Activated naive CD4-positive, alpha-beta T cell treated with anti-CD3 and anti-CD28 coated beads, Interleukin-2, amount 10 ng/mL, durations not matched to agents 7 days and 5 days (primary cell): ENCODE results near the gene EXOC4.

Source experiments
- CTCF ChIA-PET: fragments of 350-600 bp; sonication (Branson Sonifier 250); formaldehyde crosslinking; loops from one replicate; lab custom pipeline; 2021; ENCODE audit warnings: antibody characterized with exemption; lab: Charles Lee
- DNase-seq: peaks from one replicate; pipeline ENCODE4 v3.0.0-alpha.2; 2020
- H3K27ac Mint-ChIP-seq: one replicate; pipeline ENCODE4 v1.8.0; 2021; ENCODE audit warnings: mild to moderate bottlenecking, moderate library complexity, mixed read lengths
- H3K27me3 Mint-ChIP-seq: one replicate; pipeline ENCODE4 v1.8.0; 2021; ENCODE audit warnings: mild to moderate bottlenecking, mixed read lengths
- H3K36me3 Mint-ChIP-seq: one replicate; pipeline ENCODE4 v1.8.0; 2021; ENCODE audit warnings: mixed read lengths
- H3K4me1 Mint-ChIP-seq: one replicate; pipeline ENCODE4 v1.8.0; 2021; ENCODE audit warnings: mixed read lengths
- H3K4me3 Mint-ChIP-seq: one replicate; pipeline ENCODE4 v1.8.0; 2021; ENCODE audit warnings: mild to moderate bottlenecking, moderate library complexity, mixed read lengths
- H3K9me3 Mint-ChIP-seq: one replicate; pipeline ENCODE4 v1.8.0; 2021; ENCODE audit warnings: mixed read lengths

EXOC4 gene

DNA sequence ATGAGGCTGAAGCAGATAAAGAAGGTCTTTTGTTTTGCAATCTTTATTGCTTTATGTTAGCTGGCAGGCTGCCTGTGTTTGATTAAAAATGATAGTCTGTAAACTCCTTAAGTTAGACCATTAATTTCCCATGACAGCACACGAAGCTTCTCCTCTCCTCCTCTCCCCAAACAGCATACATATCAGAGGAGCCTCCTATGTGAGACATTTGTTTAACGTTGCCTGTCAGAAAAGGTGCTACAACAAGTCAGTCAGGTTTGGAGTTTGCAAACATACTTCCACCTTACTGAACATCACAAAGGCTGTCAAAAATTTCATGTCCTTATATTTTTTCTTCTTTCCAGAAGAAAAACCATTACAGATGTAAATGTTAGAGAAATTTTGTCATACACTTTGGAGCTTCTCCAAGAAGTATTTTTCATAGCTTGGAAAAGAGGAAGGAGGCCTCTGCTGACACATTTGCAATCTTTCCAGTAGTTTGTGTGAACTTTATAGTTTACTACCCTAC lies 393.1 kb downstream of the EXOC4 start:
- DNase-seq: no peak
- CTCF ChIA-PET: no interaction called here
- Mint-ChIP-seq H3K4me1 (no peaks in the 10 kb centered on the region), H3K36me3 (no peaks in the 10 kb centered on the region), H3K27me3 (no peaks in the 10 kb centered on the region), H3K9me3 (no peaks in the 10 kb centered on the region), H3K27ac (no peak overlapping the region), H3K4me3 (no peak overlapping the region)

DNA sequence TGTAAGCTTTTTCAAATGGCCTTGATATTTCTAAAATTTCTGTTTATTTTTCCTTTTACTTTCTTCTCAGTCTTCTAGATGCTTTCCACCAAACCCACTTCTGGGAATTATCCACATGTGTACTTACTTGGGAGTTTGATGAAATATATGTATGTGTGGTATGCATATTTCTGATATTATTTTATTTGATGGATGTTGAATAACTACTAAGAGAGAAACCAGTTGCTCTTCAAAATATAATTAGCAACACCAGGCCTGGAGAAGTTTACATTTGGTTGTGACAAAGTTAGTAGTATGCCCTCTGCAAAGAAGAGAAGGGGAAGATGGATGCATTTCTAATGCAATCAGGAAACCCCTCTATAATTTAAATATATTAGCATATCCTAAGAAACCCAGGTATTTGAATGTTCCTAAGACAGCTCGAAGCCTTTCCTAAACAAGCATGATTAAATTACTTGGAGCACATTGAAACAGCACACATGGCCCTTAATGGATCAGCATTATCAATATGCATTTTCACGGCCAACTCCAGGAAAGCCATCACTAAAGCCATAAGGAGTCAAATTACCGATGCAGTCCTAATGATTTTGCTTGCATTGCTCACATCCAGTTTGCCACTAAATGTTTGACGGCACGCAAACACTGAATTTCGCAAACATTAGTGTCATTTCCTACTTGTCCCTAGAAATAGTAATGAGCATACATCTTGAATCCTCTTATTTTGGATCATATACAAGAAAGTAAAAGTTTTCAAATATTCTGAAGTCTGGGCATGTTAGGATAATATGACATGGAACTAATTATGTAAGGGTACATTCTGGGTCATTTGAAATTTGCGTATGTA lies 393.8 kb downstream of the EXOC4 start:
- CTCF ChIA-PET: no interaction called here
- no peak overlapping the region for H3K4me3 Mint-ChIP-seq
- DNase-seq: no peak
- H3K27ac Mint-ChIP-seq: no peak overlapping the region
- H3K4me1 Mint-ChIP-seq: no peaks in the 10 kb centered on the region
- H3K27me3 Mint-ChIP-seq: no peaks in the 10 kb centered on the region
- H3K9me3 Mint-ChIP-seq: no peaks in the 10 kb centered on the region
- no peaks in the 10 kb centered on the region for H3K36me3 Mint-ChIP-seq

DNA sequence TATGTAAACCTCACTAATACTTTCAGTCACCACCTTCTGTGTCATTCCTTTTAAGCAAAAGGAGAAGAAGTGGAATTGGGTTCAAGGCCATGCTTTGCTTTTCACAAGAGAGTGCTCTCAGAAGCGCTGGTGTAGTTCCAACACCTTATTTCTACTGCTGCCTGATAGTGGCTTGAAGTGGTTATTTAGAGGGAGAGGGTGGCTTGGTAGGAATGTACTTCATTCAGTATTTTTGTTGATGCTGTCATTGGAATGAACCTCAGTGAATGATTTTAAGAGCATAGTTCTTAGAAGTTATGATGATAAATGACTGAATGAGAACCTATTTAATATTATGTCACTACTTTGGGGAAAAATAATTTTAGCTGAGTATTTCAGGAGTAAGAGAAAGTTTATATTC lies 396.7 kb downstream of the EXOC4 start:
- Mint-ChIP-seq H3K4me1 (no peaks in the 10 kb centered on the region), H3K27ac (no peak overlapping the region), H3K9me3 (no peaks in the 10 kb centered on the region), H3K4me3 (no peak overlapping the region), H3K36me3 (no peaks in the 10 kb centered on the region), H3K27me3 (no peaks in the 10 kb centered on the region)
- CTCF ChIA-PET: no interaction called here
- DNase-seq: no peak

DNA sequence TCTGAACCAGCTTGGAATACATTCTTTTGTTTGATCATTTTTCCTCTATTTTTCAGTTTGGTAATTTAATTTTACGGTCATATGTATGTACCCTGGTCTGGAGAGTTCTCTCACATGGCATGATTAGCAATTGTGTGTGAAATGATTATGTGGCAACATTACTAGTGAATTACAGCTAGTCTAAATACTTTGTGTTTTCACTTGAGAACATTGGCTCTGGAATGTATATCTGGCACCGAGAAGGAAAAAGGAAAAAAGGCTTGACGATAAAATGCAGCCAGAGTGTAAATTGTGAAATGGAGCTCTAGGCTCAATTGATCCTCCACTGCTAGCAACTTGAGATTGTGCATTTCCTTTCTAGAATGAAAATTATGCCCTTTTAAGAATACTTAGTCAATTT lies 397.2 kb downstream of the EXOC4 start:
- no peak overlapping the region for H3K27ac Mint-ChIP-seq
- H3K4me1 Mint-ChIP-seq: no peaks in the 10 kb centered on the region
- H3K27me3 Mint-ChIP-seq: no peaks in the 10 kb centered on the region
- CTCF ChIA-PET: no interaction called here
- DNase-seq: no peak
- no peaks in the 10 kb centered on the region for H3K36me3 Mint-ChIP-seq
- no peak overlapping the region for H3K4me3 Mint-ChIP-seq
- H3K9me3 Mint-ChIP-seq: no peaks in the 10 kb centered on the region

DNA sequence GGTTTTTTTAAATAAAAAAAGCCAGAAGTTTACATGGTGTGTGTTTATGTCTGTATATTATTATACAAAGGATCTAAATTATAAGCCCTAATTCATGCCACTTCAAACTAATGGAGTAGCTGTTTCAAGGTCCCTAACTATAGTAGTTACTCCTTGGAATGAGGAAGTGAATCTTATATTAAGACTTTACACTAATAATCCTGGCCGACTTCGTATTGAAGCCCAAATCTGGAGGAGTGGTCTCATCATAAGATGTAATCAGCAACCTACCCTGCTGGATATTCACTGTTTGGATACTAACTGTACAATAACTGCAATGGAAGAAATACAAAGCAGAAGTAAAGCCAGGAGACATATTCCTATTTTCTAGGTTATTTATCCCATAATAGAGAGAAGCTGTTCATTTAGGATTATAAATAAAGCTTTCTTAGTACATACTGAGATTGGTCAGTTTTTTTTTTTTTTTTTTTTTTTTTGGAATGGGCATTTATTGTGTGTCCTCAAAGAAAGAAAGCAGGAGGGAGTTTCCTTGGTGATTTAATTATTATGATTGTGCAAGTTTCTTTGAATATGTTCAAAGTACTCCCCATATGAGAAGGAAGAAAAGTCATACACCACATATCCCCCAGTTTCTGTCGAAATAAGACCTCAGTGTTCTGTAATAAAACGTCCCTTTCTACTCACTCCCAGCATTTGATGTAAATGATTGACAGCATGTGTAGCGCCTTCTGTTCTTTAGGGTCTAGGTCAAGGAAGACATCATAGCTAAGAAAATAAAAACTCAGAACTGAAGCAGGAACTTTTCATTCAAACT lies 397.8 kb downstream of the EXOC4 start:
- Mint-ChIP-seq H3K4me1 (no peaks in the 10 kb centered on the region), H3K4me3 (no peak overlapping the region), H3K27me3 (no peaks in the 10 kb centered on the region), H3K36me3 (no peaks in the 10 kb centered on the region), H3K27ac (no peak overlapping the region), H3K9me3 (no peaks in the 10 kb centered on the region)
- CTCF ChIA-PET: no interaction called here
- DNase-seq: no peak

DNA sequence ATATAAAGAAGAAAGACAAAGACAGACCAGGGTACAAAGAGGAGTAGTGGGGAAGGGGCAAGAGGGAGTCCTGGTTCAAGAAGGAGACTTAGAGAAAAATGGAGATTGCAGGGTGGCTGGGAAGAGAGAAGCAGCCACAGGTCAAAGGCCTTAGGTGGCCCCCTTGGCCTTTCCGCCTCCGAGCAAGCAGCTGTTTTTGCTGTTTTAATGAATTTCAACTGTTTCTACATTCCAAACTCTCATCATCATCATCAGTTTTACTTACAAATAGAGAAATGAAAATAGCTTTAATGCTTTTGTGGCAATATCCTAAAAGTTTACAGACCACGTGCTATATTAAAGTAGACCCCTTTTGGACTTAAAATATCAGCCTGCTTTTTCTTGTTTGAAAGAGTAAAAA lies 399.7 kb downstream of the EXOC4 start:
- CTCF ChIA-PET: no interaction called here
- H3K27ac Mint-ChIP-seq: no peak overlapping the region
- no peaks in the 10 kb centered on the region for H3K4me1 Mint-ChIP-seq
- no peaks in the 10 kb centered on the region for H3K9me3 Mint-ChIP-seq
- H3K4me3 Mint-ChIP-seq: no peak overlapping the region
- H3K36me3 Mint-ChIP-seq: no peaks in the 10 kb centered on the region
- DNase-seq: no peak
- H3K27me3 Mint-ChIP-seq: no peaks in the 10 kb centered on the region

DNA sequence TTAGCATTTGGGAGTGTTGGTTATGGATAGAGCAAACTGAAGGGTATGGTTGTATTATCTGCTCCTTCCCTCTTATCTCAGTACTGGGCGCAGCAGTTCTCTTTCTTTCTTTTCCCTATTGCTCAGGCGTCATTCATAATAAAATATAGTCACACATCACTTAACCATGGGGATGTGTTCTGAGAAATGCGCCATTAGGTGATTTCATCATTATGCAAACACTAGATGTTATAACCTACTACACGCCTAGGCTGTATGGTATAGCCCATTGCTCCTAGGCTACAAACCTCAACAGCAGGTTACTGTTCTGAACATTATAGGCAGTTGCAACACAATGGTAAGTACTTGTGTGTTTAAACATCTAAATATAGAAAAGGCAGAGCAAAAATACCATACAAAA lies 401.7 kb downstream of the EXOC4 start:
- DNase-seq: no peak
- H3K27ac Mint-ChIP-seq: no peak overlapping the region
- H3K4me3 Mint-ChIP-seq: no peak overlapping the region
- no peaks in the 10 kb centered on the region for H3K27me3 Mint-ChIP-seq
- H3K36me3 Mint-ChIP-seq: no peaks in the 10 kb centered on the region
- no peaks in the 10 kb centered on the region for H3K4me1 Mint-ChIP-seq
- CTCF ChIA-PET: no interaction called here
- H3K9me3 Mint-ChIP-seq: no peaks in the 10 kb centered on the region

DNA sequence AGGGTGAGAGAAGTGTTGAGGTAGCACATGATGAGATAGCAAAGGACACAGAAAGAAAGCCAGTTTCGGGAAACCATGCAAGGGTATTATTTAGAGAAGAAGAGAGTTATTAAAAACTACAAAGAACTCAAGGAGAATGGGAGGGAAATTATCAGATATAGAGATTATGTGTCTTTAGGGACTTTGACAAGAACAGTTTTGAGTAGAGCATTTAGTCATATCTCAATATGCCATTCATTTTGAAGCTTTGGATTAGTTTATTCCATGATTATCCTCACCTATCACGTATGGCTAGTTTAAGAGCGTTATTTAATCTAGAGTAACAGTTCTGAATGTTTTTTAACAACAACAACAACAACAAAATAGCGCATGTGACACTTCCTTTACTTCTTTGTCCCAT lies 409.4 kb downstream of the EXOC4 start:
- CTCF ChIA-PET: no interaction called here

DNA sequence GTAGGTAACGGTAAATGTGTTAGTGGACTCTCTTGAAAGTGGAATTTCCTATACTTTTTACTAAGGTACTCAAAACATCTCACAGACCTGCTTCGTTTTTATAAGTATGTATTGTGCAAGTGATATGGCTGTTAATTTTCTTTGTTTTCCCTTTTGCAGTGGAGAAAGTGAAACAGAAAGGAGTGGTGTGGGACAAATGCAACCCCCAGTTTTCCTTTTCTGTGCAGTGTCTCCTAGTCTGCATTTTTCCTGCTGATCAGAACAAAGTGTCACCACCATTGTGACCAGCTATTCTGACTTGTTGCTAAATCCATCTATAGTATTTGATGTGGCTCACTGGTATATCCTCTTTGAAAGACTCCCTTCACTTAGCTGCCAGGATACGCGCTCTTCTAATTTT lies 410.0 kb downstream of the EXOC4 start:
- no peak for DNase-seq
- Mint-ChIP-seq H3K36me3 (peaks cover 3% of the 10 kb centered on the region), H3K9me3 (no peaks in the 10 kb centered on the region), H3K27ac (no peak overlapping the region), H3K4me3 (no peak overlapping the region), H3K4me1 (peaks cover 10% of the 10 kb centered on the region), H3K27me3 (no peaks in the 10 kb centered on the region)
- CTCF ChIA-PET: no interaction called here

More for the DNA sequence above, 409.4 kb downstream of the EXOC4 start:
- Mint-ChIP-seq H3K27me3 (no peaks in the 10 kb centered on the region), H3K27ac (no peak overlapping the region), H3K4me3 (no peak overlapping the region), H3K36me3 (peaks cover 3% of the 10 kb centered on the region), H3K9me3 (no peaks in the 10 kb centered on the region), H3K4me1 (peaks cover 10% of the 10 kb centered on the region)
- DNase-seq: no peak

DNA sequence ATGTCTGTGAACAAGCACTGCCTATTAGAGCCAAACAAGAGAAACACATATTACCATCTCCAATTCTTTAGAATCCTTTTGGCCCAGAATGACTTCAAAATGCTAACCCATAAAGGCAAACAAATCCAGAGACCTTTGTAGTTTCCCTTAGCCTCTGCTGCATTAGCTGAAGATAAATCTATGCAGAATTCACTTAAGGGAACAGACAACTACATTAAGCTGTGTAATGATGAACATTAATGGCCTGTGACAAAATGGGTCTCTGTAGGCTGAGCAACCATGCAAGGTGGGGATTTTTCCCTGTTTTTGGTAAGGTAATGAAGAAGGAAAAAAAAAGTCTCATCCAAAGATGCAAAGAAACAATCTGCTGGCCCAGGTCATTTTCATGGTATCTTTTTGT lies 411.6 kb downstream of the EXOC4 start:
- no peak for DNase-seq
- CTCF ChIA-PET: no interaction called here
- Mint-ChIP-seq H3K27ac (no peak overlapping the region), H3K9me3 (no peaks in the 10 kb centered on the region), H3K27me3 (no peaks in the 10 kb centered on the region), H3K4me3 (no peak overlapping the region), H3K4me1 (peaks cover 10% of the 10 kb centered on the region), H3K36me3 (peaks cover 3% of the 10 kb centered on the region)

DNA sequence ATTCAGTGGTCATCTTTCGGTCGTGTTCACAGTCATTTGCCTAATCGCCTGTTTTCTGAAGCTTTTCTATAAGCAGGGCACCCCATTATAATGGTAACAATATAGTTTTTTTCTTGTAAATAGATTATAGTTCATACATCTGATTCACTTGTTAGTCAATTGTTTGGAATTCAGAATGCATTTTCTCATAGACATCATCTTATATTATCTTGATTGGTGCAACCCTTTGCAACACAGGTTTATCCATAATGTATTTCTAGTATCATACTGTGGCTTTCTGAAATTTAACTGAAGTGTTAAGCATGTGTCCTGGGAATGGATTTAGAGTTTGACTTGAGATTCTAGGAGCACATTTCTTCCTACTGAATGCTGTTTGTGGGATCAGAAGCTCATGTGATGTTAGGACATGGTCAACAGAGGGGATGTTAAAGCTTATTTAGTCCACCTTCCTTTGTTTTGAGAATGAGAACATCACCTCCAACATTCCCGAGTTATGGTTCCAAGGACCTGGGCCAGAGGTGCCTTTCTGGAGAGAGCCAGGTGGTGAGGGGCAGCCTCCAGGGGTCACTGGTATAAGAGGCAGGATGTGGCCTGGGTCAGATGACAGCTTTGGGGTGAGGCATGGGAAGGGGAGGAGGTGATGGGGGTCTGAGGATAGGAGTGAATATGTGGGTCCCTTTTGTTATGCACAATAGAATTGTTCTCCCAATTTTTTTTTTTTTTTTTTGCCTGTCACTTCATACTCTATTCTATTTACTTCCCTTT lies 415.6 kb downstream of the EXOC4 start:
- no peak for DNase-seq
- no peaks in the 10 kb centered on the region for H3K27me3 Mint-ChIP-seq
- H3K9me3 Mint-ChIP-seq: no peaks in the 10 kb centered on the region
- no peaks in the 10 kb centered on the region for H3K4me1 Mint-ChIP-seq
- no peak overlapping the region for H3K4me3 Mint-ChIP-seq
- no peak overlapping the region for H3K27ac Mint-ChIP-seq
- CTCF ChIA-PET: no interaction called here
- no peaks in the 10 kb centered on the region for H3K36me3 Mint-ChIP-seq

DNA sequence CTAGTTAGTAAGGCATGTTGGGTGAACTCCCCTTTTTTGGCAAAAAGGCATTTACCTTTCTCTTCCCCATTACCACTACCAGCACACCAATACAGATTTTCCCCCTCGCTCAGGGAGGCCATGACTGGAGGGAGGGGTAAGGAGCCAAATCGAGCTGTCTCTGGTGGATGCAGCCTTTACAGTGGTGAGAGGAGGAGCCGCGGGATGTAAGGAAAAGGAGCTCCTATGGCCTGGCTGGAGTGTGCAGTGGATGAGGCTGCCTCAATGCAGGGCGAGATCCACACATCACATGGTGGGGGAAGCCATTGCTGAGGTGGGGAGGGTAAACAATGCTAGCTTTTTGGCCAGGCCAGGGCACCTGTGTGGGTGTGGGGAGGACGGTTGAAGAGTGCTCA lies 416.2 kb downstream of the EXOC4 start:
- Mint-ChIP-seq H3K9me3 (no peaks in the 10 kb centered on the region), H3K27me3 (no peaks in the 10 kb centered on the region), H3K27ac (no peak overlapping the region), H3K4me3 (no peak overlapping the region), H3K4me1 (no peaks in the 10 kb centered on the region), H3K36me3 (no peaks in the 10 kb centered on the region)
- DNase-seq: no peak
- CTCF ChIA-PET: no interaction called here

DNA sequence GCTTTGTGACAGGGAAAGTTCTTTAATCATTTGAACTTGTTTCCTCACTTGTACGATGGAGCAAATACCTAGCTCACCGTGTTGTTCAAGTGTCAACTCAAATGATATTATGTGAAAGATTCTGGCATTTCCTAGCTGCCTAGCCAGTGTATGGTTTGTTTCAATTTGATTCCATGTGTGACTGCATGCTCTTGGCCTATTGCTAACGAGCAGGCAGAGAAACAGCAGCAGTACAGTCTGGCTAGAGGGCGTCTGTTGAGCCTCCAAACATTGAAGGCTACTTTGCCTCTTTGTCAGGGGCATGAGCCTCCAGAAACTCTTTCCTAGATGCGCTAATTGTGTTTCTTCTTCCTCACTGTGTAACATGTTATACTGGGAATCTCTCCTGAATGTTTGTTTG lies 417.4 kb downstream of the EXOC4 start:
- DNase-seq: no peak
- Mint-ChIP-seq H3K4me1 (no peaks in the 10 kb centered on the region), H3K9me3 (no peaks in the 10 kb centered on the region), H3K27me3 (no peaks in the 10 kb centered on the region), H3K27ac (no peak overlapping the region), H3K4me3 (no peak overlapping the region), H3K36me3 (no peaks in the 10 kb centered on the region)
- CTCF ChIA-PET: no interaction called here

DNA sequence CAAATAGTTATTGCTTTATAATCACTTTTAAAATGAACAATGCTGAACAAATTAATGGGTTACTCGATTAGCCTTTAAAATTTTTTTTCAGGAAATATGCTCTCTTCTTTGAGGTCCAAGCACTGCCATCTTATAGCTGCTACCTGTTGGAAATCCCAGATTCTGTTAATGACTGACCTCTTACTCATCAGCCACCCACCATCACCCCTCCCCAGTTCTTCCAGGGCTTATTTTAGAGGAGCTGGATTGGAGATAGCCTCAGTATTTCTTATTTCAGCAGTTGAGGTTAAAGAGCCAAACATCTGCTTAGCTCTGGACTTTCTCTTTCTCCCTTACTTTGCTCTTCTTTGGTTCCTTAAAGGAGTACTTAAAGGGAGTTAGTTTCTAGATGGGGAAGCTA lies 420.0 kb downstream of the EXOC4 start:
- Mint-ChIP-seq H3K4me3 (no peak overlapping the region), H3K27ac (no peak overlapping the region), H3K27me3 (no peaks in the 10 kb centered on the region), H3K36me3 (no peaks in the 10 kb centered on the region), H3K4me1 (no peaks in the 10 kb centered on the region), H3K9me3 (no peaks in the 10 kb centered on the region)
- no peak for DNase-seq
- CTCF ChIA-PET: no interaction called here
